ENCODE results near the gene QSOX1.

Gene QSOX1

DNA sequence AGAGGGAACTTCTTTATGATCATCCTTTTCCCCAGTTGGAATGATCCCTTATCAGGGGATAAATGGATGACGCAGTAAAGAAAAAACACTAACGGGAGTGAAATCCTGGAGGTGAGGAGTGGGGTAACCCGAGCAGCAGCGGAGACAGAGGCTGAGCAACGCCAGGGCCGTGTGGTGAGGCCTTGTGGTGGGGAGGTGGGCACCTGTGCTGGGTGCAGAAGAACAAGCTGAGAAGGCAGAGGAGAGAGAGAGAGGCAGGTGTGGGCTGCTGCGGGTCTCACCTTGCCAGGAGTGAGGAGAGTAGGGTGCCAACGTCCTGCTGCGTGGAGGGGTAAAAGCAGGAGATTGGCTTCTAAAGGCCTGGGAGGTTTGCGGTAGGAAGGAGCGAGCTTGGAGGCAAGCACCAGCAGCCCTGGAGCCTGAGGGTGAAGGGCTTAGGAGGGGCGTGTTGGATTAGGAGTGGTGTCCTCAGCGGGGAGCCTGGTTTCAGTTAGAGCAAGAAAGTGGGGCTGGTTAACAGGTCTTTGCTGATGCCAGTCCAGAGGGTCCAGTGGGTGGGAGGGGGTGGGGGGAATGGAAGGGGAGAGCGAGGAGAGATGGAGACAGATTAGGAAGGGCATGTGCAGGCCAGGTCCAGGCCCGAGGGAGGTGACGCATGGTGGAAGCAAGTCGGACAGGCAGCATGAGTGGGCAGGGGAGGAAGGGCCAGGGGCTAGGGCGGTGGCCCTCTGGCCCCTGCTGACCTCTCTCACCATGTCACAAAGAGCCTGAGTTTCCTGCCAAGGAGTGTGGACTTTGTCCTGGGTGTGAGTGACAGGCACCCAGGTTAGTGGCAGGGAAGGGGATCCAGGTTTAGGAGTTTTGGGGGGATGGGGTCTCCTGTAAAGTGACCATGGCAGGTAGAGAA lies 38.7 kb downstream of the QSOX1 start:
- no peaks in the 10 kb centered on the region for H3K27me3 ChIP-seq (ENCODE audit: control insufficient read depth, insufficient read depth, low read length)

DNA sequence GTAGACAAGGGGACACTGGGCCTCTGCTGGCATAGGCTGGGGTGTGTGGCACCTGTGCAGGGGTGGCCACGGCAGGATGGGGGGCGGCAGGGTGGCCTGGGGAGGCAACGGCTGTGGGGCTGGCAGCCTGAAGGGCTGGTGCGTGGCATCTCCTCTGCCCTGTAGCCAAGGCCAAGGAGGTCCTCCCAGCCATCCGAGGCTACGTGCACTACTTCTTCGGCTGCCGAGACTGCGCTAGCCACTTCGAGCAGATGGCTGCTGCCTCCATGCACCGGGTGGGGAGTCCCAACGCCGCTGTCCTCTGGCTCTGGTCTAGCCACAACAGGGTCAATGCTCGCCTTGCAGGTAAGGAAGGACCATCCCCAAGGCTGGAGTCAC lies 39.4 kb downstream of the QSOX1 start:
- no peaks in the 10 kb centered on the region for H3K27me3 ChIP-seq (ENCODE audit: control insufficient read depth, insufficient read depth, low read length)
- H3K9me3 ChIP-seq (ENCODE audit: control insufficient read depth, insufficient read depth, low read depth, low read length), result no peaks in the 10 kb centered on the region
- no peak overlapping the region for H3K27ac ChIP-seq (ENCODE audit: low read depth, low read length)
- H3K4me1 ChIP-seq (ENCODE audit: control insufficient read depth, insufficient read depth, low read length), result peaks cover 6% of the 10 kb centered on the region; the same call in 1 of the 2 replicates
- no peak overlapping the region for H3K9ac ChIP-seq (ENCODE audit: low read length)
- peaks cover 55% of the 10 kb centered on the region for H3K36me3 ChIP-seq (ENCODE audit: control insufficient read depth, insufficient read depth, low read length)
- H3K4me3 ChIP-seq (ENCODE audit: low read depth, low read length), result no peak overlapping the region

More for the DNA sequence above, 38.7 kb downstream of the QSOX1 start:
- H3K9me3 ChIP-seq (ENCODE audit: control insufficient read depth, insufficient read depth, low read depth, low read length), result no peaks in the 10 kb centered on the region
- H3K4me1 ChIP-seq (ENCODE audit: control insufficient read depth, insufficient read depth, low read length), result peaks cover 6% of the 10 kb centered on the region; the same call in 1 of the 2 replicates
- no peak overlapping the region for H3K4me3 ChIP-seq (ENCODE audit: low read depth, low read length)
- no peak overlapping the region for H3K9ac ChIP-seq (ENCODE audit: low read length)
- peaks cover 59% of the 10 kb centered on the region for H3K36me3 ChIP-seq (ENCODE audit: control insufficient read depth, insufficient read depth, low read length)
- H3K27ac ChIP-seq (ENCODE audit: low read depth, low read length), result no peak overlapping the region

DNA sequence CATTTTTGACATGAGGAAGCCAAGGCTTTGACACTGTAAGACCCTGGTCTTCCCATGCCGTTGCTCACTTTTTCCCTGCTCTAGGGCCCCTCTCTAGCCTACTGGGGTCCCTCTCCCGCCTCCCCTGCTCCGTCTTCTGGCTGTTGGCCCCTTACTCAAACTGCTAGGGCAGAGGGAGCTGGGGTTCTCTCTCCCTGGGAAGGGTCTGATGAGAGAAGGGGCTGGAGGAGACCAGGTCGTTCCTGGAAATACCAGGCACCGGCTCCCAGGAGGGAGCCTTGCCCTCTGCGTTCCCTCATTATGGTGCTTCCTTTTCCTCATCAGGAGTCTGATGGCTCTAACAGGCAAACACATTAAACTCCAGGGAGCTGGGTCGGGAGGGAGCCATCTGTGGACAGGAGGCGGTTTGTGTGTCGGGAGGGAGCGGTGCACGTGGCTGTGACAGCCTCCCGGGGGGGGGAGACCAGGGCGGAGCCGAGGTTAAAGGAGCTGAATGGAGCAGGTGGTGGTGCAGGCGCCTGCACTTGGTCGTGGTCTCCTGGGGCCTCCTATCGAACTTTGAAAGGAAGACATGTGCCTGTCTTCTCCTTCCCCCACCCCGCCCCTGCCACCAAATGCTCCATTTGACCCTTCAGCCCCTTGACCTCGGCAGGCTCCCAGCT lies 40.0 kb downstream of the QSOX1 start:
- Histone ChIP-seq H3K36me3 (ENCODE audit: control insufficient read depth, insufficient read depth, low read length) (peaks cover 51% of the 10 kb centered on the region), H3K4me3 (ENCODE audit: low read depth, low read length) (no peak overlapping the region), H3K9me3 (ENCODE audit: control insufficient read depth, insufficient read depth, low read depth, low read length) (no peaks in the 10 kb centered on the region), H3K27ac (ENCODE audit: low read depth, low read length) (no peak overlapping the region), H3K27me3 (ENCODE audit: control insufficient read depth, insufficient read depth, low read length) (no peaks in the 10 kb centered on the region), H3K9ac (ENCODE audit: low read length) (no peak overlapping the region), H3K4me1 (ENCODE audit: control insufficient read depth, insufficient read depth, low read length) (peaks cover 6% of the 10 kb centered on the region; the same call in 1 of the 2 replicates)

DNA sequence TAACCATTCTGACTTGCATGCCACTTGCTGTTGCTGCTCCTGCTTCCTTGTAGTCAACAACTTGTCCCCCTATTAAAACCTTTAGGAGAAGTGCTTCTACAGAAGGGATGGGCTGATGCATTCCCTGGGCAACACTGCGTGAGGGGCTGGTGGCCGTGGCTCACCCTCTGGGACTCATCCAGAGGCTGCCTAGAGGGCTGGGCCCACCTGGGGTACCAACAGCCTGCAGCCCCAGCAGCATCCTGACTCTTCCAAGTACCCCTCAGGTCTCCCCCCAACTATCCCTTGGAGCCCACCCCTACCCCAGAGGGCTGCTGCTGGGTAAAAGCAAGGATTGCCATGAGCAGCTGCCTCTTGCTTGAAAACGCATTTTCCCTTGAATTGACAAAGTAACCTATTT lies 40.7 kb downstream of the QSOX1 start:
- H3K36me3 ChIP-seq (ENCODE audit: control insufficient read depth, insufficient read depth, low read length), result peaks cover 44% of the 10 kb centered on the region

DNA sequence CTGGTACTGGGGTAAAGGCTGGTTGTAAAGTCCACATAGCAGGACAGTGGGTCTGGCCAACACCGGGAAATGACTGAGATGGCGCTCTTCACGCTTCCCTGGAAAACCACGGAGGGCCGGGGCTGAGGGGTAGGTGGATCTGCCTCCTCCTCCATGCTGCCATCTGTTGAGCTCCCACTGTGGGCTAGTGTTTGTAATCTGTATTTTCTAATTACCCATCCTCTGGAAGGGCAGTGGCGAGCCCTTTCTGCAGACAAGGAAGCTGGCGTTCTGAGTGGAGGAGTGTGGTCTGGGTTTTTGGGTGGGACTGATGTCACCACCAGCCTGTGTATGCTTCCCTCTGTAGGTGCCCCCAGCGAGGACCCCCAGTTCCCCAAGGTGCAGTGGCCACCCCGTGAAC lies 41.2 kb downstream of the QSOX1 start:
- H3K36me3 ChIP-seq (ENCODE audit: control insufficient read depth, insufficient read depth, low read length), result peaks cover 40% of the 10 kb centered on the region
- H3K4me3 ChIP-seq (ENCODE audit: low read depth, low read length), result no peak overlapping the region
- H3K9ac ChIP-seq (ENCODE audit: low read length), result no peak overlapping the region
- no peaks in the 10 kb centered on the region for H3K9me3 ChIP-seq (ENCODE audit: control insufficient read depth, insufficient read depth, low read depth, low read length)
- H3K27me3 ChIP-seq (ENCODE audit: control insufficient read depth, insufficient read depth, low read length), result no peaks in the 10 kb centered on the region
- H3K4me1 ChIP-seq (ENCODE audit: control insufficient read depth, insufficient read depth, low read length), result peaks cover 6% of the 10 kb centered on the region; the same call in 1 of the 2 replicates
- H3K27ac ChIP-seq (ENCODE audit: low read depth, low read length), result no peak overlapping the region

More for the DNA sequence above, 40.7 kb downstream of the QSOX1 start:
- H3K9ac ChIP-seq (ENCODE audit: low read length), result no peak overlapping the region
- no peak overlapping the region for H3K27ac ChIP-seq (ENCODE audit: low read depth, low read length)
- H3K4me1 ChIP-seq (ENCODE audit: control insufficient read depth, insufficient read depth, low read length), result peaks cover 6% of the 10 kb centered on the region; the same call in 1 of the 2 replicates
- H3K9me3 ChIP-seq (ENCODE audit: control insufficient read depth, insufficient read depth, low read depth, low read length), result no peaks in the 10 kb centered on the region
- H3K4me3 ChIP-seq (ENCODE audit: low read depth, low read length), result no peak overlapping the region
- H3K27me3 ChIP-seq (ENCODE audit: control insufficient read depth, insufficient read depth, low read length), result no peaks in the 10 kb centered on the region

DNA sequence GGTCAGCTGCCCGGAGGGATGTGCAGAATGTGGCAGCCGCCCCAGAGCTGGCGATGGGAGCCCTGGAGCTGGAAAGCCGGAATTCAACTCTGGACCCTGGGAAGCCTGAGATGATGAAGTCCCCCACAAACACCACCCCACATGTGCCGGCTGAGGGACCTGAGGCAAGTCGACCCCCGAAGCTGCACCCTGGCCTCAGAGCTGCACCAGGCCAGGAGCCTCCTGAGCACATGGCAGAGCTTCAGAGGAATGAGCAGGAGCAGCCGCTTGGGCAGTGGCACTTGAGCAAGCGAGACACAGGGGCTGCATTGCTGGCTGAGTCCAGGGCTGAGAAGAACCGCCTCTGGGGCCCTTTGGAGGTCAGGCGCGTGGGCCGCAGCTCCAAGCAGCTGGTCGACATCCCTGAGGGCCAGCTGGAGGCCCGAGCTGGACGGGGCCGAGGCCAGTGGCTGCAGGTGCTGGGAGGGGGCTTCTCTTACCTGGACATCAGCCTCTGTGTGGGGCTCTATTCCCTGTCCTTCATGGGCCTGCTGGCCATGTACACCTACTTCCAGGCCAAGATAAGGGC lies 41.9 kb downstream of the QSOX1 start:
- peaks cover 6% of the 10 kb centered on the region; the same call in 1 of the 2 replicates for H3K4me1 ChIP-seq (ENCODE audit: control insufficient read depth, insufficient read depth, low read length)
- no peak overlapping the region for H3K4me3 ChIP-seq (ENCODE audit: low read depth, low read length)
- no peaks in the 10 kb centered on the region for H3K9me3 ChIP-seq (ENCODE audit: control insufficient read depth, insufficient read depth, low read depth, low read length)
- H3K27me3 ChIP-seq (ENCODE audit: control insufficient read depth, insufficient read depth, low read length), result no peaks in the 10 kb centered on the region
- H3K9ac ChIP-seq (ENCODE audit: low read length), result no peak overlapping the region
- H3K27ac ChIP-seq (ENCODE audit: low read depth, low read length), result no peak overlapping the region
- peaks cover 34% of the 10 kb centered on the region for H3K36me3 ChIP-seq (ENCODE audit: control insufficient read depth, insufficient read depth, low read length)

DNA sequence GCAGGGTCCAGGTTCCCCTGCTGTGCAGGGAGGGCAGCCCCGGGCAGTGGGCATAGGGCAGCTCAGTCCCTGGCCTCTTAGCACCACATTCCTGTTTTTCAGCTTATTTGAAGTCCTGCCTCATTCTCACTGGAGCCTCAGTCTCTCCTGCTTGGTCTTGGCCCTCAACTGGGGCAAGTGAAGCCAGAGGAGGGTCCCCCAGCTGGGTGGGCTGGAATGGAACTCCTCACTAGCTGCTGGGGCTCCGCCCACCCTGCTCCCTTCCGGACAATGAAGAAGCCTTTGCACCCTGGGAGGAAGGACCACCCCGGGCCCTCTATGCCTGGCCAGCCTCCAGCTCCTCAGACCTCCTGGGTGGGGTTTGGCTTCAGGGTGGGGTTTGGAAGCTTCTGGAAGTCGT lies 42.6 kb downstream of the QSOX1 start:
- Histone ChIP-seq H3K9me3 (ENCODE audit: control insufficient read depth, insufficient read depth, low read depth, low read length) (no peaks in the 10 kb centered on the region), H3K4me3 (ENCODE audit: low read depth, low read length) (no peak overlapping the region)

DNA sequence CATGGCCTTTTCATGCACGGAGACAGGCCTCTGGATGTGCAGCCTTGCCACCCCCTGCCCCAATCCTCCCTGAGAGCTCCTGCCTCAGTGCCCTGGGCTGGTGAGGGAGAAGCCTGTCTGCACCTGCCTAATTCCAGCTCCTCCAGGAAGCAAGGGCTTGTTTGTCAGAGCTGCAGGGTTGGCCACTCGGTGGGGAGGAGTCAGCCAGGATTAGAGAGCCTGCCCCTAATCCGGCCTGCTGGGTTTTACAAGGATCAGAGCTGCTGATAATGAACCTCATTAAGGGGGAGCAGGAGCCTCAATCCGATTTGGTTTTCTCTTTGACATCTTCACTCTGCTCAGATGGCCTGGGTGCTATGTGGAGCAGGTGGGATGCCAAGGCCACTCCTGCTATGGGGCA lies 43.5 kb downstream of the QSOX1 start:
- peaks cover 24% of the 10 kb centered on the region for H3K36me3 ChIP-seq (ENCODE audit: control insufficient read depth, insufficient read depth, low read length)
- no peak overlapping the region for H3K4me3 ChIP-seq (ENCODE audit: low read depth, low read length)
- H3K27ac ChIP-seq (ENCODE audit: low read depth, low read length), result no peak overlapping the region
- H3K9me3 ChIP-seq (ENCODE audit: control insufficient read depth, insufficient read depth, low read depth, low read length), result no peaks in the 10 kb centered on the region
- no peaks in the 10 kb centered on the region for H3K27me3 ChIP-seq (ENCODE audit: control insufficient read depth, insufficient read depth, low read length)
- no peak overlapping the region for H3K9ac ChIP-seq (ENCODE audit: low read length)
- peaks cover 6% of the 10 kb centered on the region; the same call in 1 of the 2 replicates for H3K4me1 ChIP-seq (ENCODE audit: control insufficient read depth, insufficient read depth, low read length)

More for the DNA sequence above, 42.6 kb downstream of the QSOX1 start:
- Histone ChIP-seq H3K27ac (ENCODE audit: low read depth, low read length) (no peak overlapping the region), H3K36me3 (ENCODE audit: control insufficient read depth, insufficient read depth, low read length) (peaks cover 26% of the 10 kb centered on the region), H3K9ac (ENCODE audit: low read length) (no peak overlapping the region), H3K27me3 (ENCODE audit: control insufficient read depth, insufficient read depth, low read length) (no peaks in the 10 kb centered on the region), H3K4me1 (ENCODE audit: control insufficient read depth, insufficient read depth, low read length) (peaks cover 6% of the 10 kb centered on the region; the same call in 1 of the 2 replicates)

DNA sequence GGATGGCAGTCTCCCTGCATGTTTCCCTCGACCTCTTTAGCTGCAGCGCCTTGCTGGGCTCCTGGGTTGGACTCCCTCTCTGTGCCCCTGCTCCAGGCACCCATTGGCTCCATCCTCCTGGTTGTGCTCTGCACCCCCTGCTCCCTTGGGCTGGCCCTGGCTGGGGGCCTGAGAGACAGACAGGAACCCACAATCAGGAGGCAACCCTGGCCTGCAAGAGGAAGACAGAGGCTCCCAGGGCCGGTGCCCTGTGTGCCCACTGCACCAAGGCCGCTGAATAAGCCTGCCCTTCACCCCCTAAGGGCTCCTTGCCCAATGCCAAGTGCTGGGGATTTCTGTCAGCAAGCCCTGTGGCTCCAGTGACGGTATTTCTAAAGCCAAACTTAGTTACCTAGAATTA lies 43.9 kb downstream of the QSOX1 start:
- no peak overlapping the region for H3K9ac ChIP-seq (ENCODE audit: low read length)
- no peak overlapping the region for H3K4me3 ChIP-seq (ENCODE audit: low read depth, low read length)
- peaks cover 24% of the 10 kb centered on the region for H3K36me3 ChIP-seq (ENCODE audit: control insufficient read depth, insufficient read depth, low read length)
- H3K9me3 ChIP-seq (ENCODE audit: control insufficient read depth, insufficient read depth, low read depth, low read length), result no peaks in the 10 kb centered on the region
- H3K27me3 ChIP-seq (ENCODE audit: control insufficient read depth, insufficient read depth, low read length), result no peaks in the 10 kb centered on the region
- H3K27ac ChIP-seq (ENCODE audit: low read depth, low read length), result no peak overlapping the region
- peaks cover 6% of the 10 kb centered on the region; the same call in 1 of the 2 replicates for H3K4me1 ChIP-seq (ENCODE audit: control insufficient read depth, insufficient read depth, low read length)

DNA sequence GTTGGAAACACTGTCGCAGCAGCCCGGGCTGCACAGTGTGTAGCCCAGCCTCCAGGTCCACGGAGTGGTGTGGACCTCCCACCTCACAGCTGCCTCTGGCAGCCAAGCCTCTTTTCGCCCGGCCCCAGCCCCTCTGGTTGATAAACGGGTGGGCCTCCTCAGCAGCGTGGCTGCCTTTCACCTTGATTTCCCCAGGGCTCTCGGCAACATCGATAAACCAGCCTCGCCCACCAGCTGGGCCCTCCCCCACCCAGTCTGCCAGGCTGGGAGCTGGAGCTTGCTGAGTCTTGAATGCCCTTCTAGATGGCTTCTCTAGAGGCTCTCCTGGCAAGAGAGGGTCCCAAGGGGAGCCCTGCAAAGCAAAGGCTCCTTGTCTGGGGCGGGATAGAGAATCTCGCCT lies 44.3 kb downstream of the QSOX1 start:
- Histone ChIP-seq H3K4me1 (ENCODE audit: control insufficient read depth, insufficient read depth, low read length) (peaks cover 6% of the 10 kb centered on the region; the same call in 1 of the 2 replicates), H3K4me3 (ENCODE audit: low read depth, low read length) (no peak overlapping the region), H3K9ac (ENCODE audit: low read length) (no peak overlapping the region), H3K9me3 (ENCODE audit: control insufficient read depth, insufficient read depth, low read depth, low read length) (no peaks in the 10 kb centered on the region), H3K27me3 (ENCODE audit: control insufficient read depth, insufficient read depth, low read length) (no peaks in the 10 kb centered on the region), H3K36me3 (ENCODE audit: control insufficient read depth, insufficient read depth, low read length) (peaks cover 24% of the 10 kb centered on the region), H3K27ac (ENCODE audit: low read depth, low read length) (no peak overlapping the region)

All from HUES6 (cell line).